Small intestine (tissue), 7 donors: Measurements from ENCODE around the gene C6orf136. TPM values are rescaled to one million over a fixed set of nuclear protein-coding genes. Genes with fewer than 3 reads are reported as not detected.

Source experiments
- DNase-seq, 2 donors: peaks; one replicate each; pipeline versions ENCODE4 v3.0.0 to v3.0.0-alpha.2; 2013
- FAIRE-seq: peaks from 2 replicates; lab custom pipeline; 2012; peaks lifted over from hg19 to GRCh38; lab: Jason Lieb, UNC
- H3K27ac ChIP-seq, 3 donors: one replicate each; pipeline ENCODE4 v1.5.1; 2013; ENCODE audit warnings: low read length in 2 of 3, mild to moderate bottlenecking in 2 of 3, control low read depth in 1 of 3, inconsistent platforms in 1 of 3, low read depth in 1 of 3, moderate library complexity in 1 of 3
- H3K27me3 ChIP-seq, 3 donors: one replicate each; pipeline ENCODE4 v1.6.1; 2013; ENCODE audit warnings: low read length in 3 of 3, inconsistent platforms in 1 of 3; ENCODE audit not compliant: control insufficient read depth in 3 of 3, insufficient read depth in 3 of 3
- H3K36me3 ChIP-seq, 3 donors: one replicate each; pipeline ENCODE4 v1.6.1; 2013; ENCODE audit warnings: low read length in 3 of 3, inconsistent platforms in 1 of 3, low read depth in 1 of 3, mild to moderate bottlenecking in 1 of 3, moderate library complexity in 1 of 3; ENCODE audit not compliant: control insufficient read depth in 3 of 3, insufficient read depth in 2 of 3
- H3K4me1 ChIP-seq, 3 donors: one replicate each; pipeline ENCODE4 v1.6.1; 2013; ENCODE audit warnings: low read length in 2 of 3, inconsistent platforms in 1 of 3, low read depth in 1 of 3, mild to moderate bottlenecking in 1 of 3, moderate library complexity in 1 of 3; ENCODE audit not compliant: control insufficient read depth in 3 of 3, insufficient read depth in 2 of 3
- H3K4me3 ChIP-seq, 3 donors: one replicate each; pipeline ENCODE4 v1.5.1; 2013; ENCODE audit warnings: low read length in 3 of 3, control low read depth in 1 of 3, inconsistent platforms in 1 of 3, low read depth in 1 of 3, mild to moderate bottlenecking in 1 of 3, moderate library complexity in 1 of 3
- H3K9me3 ChIP-seq, 2 donors: one replicate each; pipeline ENCODE4 v1.6.1; 2013; ENCODE audit warnings: low read depth in 1 of 2, low read length in 1 of 2; ENCODE audit not compliant: control insufficient read depth in 2 of 2, insufficient read depth in 1 of 2
- WGBS, 3 donors: extraction: QIAGEN DNeasy Blood & Tissue Kit; methylation state at CpG; one replicate each; pipeline ENCODE4 v1.1.7; 2013; 5-methylcytosine and 5-hydroxymethylcytosine counted together
- polyA plus RNA-seq, 4 donors: library from polyadenylated mRNA; stranded (reverse) in 3 of 4; unstranded in 1 of 4; fragments of 200-250 nt in 3 of 4; fragments of 120-200 nt in 1 of 4; gene quantifications; one replicate each; pipeline versions ENCODE4 v1.2.1 to v1.2.3, GENCODE V29; 2013
- donor health status: healthy with polysubstance abuse.
- donor health status: control.
- donor health status: control.
- donor health status: Bipolar disorder and iron deficiency.
- donor health status: healthy.

The C6orf136 gene
- polyA plus RNA-seq, 4 donors, result 32.6 to 125 (median 59.7) TPM

GRCh38 chr6:30618270-30618797 is 28.6 kb upstream of the C6orf136 start:
- H3K36me3 ChIP-seq, result peaks cover 5 to 41% (median 13%) of the 10 kb centered on the region in 3 donors
- peaks cover 0 to 21% (median 3%) of the 10 kb centered on the region in 3 donors for H3K4me1 ChIP-seq
- FAIRE-seq (no peak), DNase-seq (peak; percentile 73 to 85)
- no peaks in the 10 kb centered on the region for H3K27me3 ChIP-seq
- no peaks in the 10 kb centered on the region for H3K9me3 ChIP-seq
- peak overlapping the region; percentile 82 to 96 (median 93) for H3K27ac ChIP-seq
- 1 to 10% (median 2%) methylated on average over 8 of the region's 8 CpGs for WGBS, 3 donors
- peak overlapping the region; percentile 35 to 72 (median 65) for H3K4me3 ChIP-seq

- Histone ChIP-seq H3K27ac (peak overlapping the region in 1 of 3 donors; percentile 93), H3K9me3 (no peaks in the 10 kb centered on the region), H3K4me1 (peaks cover 0 to 9% (median under 1%) of the 10 kb centered on the region in 3 donors), H3K27me3 (no peaks in the 10 kb centered on the region), H3K4me3 (no peak overlapping the region), H3K36me3 (peaks cover 5 to 49% (median 18%) of the 10 kb centered on the region in 3 donors)
- no peak for FAIRE-seq
- WGBS, 3 donors, result 94 to 97% (median 96%) methylated on average over 11 of the region's 11 CpGs
- DNase-seq, result no peak
These were observed 27.4 kb upstream of the C6orf136 start for GRCh38 chr6:30619561-30619960.

GRCh38 chr6:30625511-30625910 is 21.4 kb upstream of the C6orf136 start:
- H3K36me3 ChIP-seq, result peaks cover 7 to 74% (median 11%) of the 10 kb centered on the region in 3 donors
- no peaks in the 10 kb centered on the region for H3K9me3 ChIP-seq
- H3K4me3 ChIP-seq, result no peak overlapping the region
- peaks cover 2 to 17% (median 3%) of the 10 kb centered on the region in 3 donors for H3K4me1 ChIP-seq
- WGBS, 3 donors, result 95 to 98% (median 97%) methylated on average over 8 of the region's 8 CpGs
- DNase-seq, result no peak
- FAIRE-seq, result no peak
- no peaks in the 10 kb centered on the region for H3K27me3 ChIP-seq
- H3K27ac ChIP-seq, result peak overlapping the region; percentile 79 to 87 (median 84)

- Histone ChIP-seq H3K9me3 (no peaks in the 10 kb centered on the region), H3K27ac (peak within 1 kb of the TSS; percentile 79 to 87 (median 84)), H3K4me3 (peak within 1 kb of the TSS; percentile 26 to 84 (median 64)), H3K36me3 (peaks cover 7 to 76% (median 11%) of the 10 kb centered on the region in 3 donors), H3K4me1 (peaks cover 2 to 17% (median 3%) of the 10 kb centered on the region in 3 donors), H3K27me3 (no peaks in the 10 kb centered on the region)
- DNase-seq (peak; percentile 96 to 98), FAIRE-seq (no peak)
- 1 to 2% (median 2%) methylated on average over 24 to 36 of the region's 36 CpGs for WGBS, 3 donors
These were observed 20.2 kb upstream of the C6orf136 start, which contains the start of gene ATAT1 for GRCh38 chr6:30626484-30627366. TSS of gene ATAT1 (plus strand) at chr6:30626874.

GRCh38 chr6:30635834-30636233 is 11.1 kb upstream of the C6orf136 start:
- Histone ChIP-seq H3K27me3 (no peaks in the 10 kb centered on the region), H3K27ac (no peak overlapping the region), H3K9me3 (no peaks in the 10 kb centered on the region), H3K4me1 (no peaks in the 10 kb centered on the region), H3K4me3 (no peak overlapping the region), H3K36me3 (peaks cover 0 to 69% (median 2%) of the 10 kb centered on the region in 3 donors)
- DNase-seq (peak in 1 of 2 donors; percentile 49), FAIRE-seq (no peak)
- 89 to 97% (median 96%) methylated on average over 3 of the region's 3 CpGs for WGBS, 3 donors

DNA sequence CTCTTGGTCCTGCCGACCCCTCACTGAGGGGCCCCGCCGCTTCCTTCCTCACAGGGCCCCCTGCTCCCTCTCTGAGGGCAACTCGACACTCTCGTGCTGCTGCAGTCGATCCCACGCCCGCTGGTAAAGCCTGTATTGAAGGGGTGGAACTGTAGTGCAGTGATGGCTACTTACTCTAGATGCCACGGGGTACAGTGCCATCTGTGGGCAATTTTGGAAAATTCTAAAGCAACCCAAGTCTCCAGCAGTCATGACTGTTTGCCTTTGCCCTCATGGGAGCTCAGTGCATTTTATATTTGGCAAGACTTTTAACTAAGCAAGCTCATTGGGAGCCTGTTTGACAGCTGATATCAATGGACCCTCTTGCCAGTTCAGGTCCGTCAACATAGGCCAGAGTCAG is 6.5 kb upstream of the C6orf136 start:
- Histone ChIP-seq H3K27me3 (no peaks in the 10 kb centered on the region), H3K36me3 (peaks cover 4 to 73% (median 6%) of the 10 kb centered on the region in 3 donors), H3K9me3 (no peaks in the 10 kb centered on the region), H3K4me1 (peaks cover 0 to 12% (median 0%) of the 10 kb centered on the region in 3 donors), H3K4me3 (no peak overlapping the region), H3K27ac (no peak overlapping the region)
- 70 to 76% (median 76%) methylated on average over 10 of the region's 10 CpGs for WGBS, 3 donors
- DNase-seq (no peak), FAIRE-seq (no peak)

DNA sequence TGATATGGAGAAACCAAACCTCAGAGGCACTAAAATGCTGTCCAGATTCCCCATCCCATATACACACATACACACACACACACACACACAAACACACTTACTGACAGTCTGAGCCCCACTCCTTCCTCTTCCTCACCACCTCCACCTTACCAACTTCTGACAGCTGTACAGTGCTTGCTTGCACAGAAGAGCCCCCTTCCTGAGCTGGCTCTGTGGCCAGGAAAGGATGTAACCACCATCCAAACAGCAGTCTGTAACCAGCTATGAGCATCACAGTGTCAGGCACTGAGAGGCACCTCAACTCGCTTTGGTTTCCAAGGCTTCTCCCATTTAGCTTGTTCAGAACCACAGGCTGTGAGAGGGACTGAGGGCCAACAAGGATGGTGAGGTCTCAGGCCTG is 5.9 kb upstream of the C6orf136 start:
- H3K9me3 ChIP-seq, result no peaks in the 10 kb centered on the region
- H3K4me3 ChIP-seq, result no peak overlapping the region
- DNase-seq (no peak), FAIRE-seq (no peak)
- WGBS, 3 donors, result 64 to 94% (median 82%) methylated on average over 1 of the region's 1 CpG
- H3K27me3 ChIP-seq, result no peaks in the 10 kb centered on the region
- H3K4me1 ChIP-seq, result peaks cover 0 to 16% (median 2%) of the 10 kb centered on the region in 3 donors
- peaks cover 4 to 76% (median 8%) of the 10 kb centered on the region in 3 donors for H3K36me3 ChIP-seq
- no peak overlapping the region for H3K27ac ChIP-seq

DNA sequence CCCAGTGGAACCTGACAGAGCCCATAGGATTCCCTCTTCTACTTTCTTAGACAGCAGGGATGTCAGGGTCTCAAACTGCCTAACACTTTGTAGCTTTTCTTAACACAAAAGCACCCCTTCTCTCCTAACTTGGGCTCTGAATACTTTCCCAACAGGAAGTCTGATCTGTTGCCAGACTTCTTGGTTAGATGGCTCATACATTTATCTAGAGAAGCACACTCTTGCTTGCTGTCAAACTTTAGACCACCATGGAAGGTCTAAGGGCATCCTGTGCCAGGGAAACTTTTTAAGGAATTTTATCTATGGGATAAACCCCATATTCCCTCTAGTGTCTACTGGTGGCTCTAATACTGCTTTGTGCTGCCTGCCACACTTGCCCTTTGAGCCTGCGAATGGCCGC is 3.3 kb upstream of the C6orf136 start:
- 65 to 83% (median 77%) methylated on average over 2 of the region's 2 CpGs for WGBS, 3 donors
- no peak for FAIRE-seq

More for the DNA sequence above, 3.3 kb upstream of the C6orf136 start:
- DNase-seq, result peak in 1 of 2 donors; percentile 38
- no peaks in the 10 kb centered on the region for H3K9me3 ChIP-seq
- no peaks in the 10 kb centered on the region for H3K27me3 ChIP-seq
- H3K4me1 ChIP-seq, result peaks cover 0 to 24% (median 2%) of the 10 kb centered on the region in 3 donors
- no peak overlapping the region for H3K4me3 ChIP-seq
- H3K27ac ChIP-seq, result no peak overlapping the region
- H3K36me3 ChIP-seq, result peaks cover 4 to 59% (median 6%) of the 10 kb centered on the region in 3 donors
